HG03378 (cell line): ENCODE data around the gene CCDC78.

Experiments
- ATAC-seq: cut with Tn5 transposase; IDR thresholded peaks from one replicate; pipeline ENCODE4 v1.9.1; 2021; ENCODE audit warnings: mild to moderate bottlenecking, moderate library complexity; ENCODE audit not compliant: unreplicated experiment

CCDC78 gene

DNA sequence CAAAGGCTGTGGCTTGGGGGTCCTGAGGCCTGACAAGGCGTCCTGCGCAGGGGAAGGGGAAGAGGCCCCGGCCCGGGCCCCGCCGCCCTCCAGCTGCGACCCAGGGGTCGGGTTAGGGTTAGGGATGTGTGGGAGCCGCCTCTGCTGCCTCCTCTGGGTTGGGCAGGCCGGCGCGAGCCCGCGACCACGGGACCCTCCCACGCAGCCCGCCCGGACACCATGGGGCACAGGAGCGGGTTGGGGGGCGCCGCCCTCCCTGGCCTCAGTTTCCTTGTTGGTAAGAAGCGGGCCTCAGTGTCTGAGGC is 14.2 kb upstream of the CCDC78 start:
- peak; percentile 17 for ATAC-seq

DNA sequence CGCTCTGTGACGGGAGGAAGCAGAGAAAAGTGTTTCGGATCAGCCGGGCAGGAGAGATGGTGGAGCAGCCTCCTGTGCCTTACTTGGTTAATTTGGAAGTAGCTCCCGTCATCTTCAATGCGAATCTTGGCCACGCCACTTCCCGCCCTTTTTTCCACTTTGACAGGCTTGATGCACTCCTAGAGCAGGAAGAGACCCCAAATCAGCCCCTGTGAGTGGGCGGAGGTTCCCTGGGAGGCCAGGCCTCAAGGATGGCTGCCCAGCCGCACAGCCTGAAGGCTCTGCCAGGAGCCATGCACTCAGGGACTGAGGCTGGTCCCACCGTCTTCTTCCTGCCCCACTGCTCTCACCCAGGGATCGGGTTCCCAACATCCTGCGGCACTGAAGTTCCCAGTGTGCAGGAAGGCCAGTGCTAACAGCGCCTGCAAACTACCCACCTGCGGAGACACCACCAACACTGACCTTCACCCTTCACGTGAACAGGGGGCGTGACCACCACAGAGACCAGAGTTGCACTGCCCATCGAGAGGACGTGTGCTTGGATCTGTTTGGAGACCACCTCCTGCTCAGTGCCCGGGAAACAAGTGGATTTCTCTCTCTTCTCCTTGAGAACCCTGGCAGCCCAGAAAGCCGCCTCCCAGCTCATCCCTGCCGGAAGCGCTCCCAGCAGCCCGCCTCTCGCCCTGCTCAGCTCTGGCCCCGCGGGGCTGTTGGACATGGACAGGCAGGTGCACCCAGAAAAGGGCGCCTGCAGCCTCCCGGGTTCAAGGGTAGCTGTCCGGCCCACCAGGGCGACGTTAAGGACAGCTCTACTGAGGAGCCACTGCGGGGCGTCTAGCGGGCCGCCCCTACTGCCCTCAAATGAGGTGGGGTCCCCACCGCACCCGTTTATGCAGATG is 13.6 kb upstream of the CCDC78 start:
- ATAC-seq = no peak

DNA sequence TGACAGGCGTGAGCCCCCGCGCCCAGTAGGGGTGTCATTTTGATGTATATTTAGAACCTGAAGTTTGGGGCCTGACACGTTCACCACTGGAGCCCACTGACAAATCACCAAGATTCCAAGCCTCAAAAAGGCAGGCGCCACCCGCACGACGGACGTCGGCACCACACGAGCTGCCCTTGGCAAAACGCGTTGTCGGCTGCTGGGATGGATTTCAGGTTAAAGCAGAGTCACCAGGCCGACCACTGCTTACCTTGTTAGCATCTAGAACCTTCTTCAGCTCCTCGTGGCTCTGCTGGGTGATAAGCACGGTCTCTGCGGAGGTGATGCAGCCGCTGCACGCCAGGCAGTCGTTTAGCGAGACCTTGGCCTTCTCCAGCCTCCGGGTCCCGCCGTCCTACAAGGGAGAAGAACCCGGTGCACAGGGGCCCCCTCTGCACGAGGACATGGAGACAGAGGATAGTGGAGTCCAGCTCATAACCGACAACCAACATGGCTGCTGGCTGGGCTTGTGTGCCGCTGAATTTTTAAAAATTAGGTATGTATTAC is 10.8 kb upstream of the CCDC78 start:
- no peak for ATAC-seq

DNA sequence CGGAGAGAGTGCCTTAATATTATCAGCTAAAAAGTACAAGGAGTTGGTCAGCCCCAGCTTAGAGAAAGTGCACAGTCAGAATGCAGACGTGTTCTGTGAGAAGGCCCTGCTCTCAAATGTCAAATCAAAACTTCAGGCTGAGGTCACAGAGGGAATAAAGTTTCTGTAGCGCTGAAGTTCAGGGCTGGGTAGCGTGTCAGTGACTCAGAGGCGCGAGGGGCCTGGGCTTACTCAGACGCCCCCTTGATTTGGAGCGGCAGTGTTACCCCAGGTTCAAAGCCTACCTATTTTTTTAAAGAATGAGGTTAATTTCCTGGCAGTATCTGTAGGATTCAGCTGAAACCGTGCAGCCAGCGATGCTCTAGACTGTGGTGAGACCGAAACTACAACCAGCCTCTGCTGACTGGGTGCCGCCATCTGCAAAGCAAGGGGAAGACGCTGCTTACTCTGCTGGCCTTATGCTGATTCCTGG is 9.8 kb upstream of the CCDC78 start:
- ATAC-seq = no peak

GRCh38 chr16:734981-735881 is 9.0 kb upstream of the CCDC78 start:
- ATAC-seq = no peak

DNA sequence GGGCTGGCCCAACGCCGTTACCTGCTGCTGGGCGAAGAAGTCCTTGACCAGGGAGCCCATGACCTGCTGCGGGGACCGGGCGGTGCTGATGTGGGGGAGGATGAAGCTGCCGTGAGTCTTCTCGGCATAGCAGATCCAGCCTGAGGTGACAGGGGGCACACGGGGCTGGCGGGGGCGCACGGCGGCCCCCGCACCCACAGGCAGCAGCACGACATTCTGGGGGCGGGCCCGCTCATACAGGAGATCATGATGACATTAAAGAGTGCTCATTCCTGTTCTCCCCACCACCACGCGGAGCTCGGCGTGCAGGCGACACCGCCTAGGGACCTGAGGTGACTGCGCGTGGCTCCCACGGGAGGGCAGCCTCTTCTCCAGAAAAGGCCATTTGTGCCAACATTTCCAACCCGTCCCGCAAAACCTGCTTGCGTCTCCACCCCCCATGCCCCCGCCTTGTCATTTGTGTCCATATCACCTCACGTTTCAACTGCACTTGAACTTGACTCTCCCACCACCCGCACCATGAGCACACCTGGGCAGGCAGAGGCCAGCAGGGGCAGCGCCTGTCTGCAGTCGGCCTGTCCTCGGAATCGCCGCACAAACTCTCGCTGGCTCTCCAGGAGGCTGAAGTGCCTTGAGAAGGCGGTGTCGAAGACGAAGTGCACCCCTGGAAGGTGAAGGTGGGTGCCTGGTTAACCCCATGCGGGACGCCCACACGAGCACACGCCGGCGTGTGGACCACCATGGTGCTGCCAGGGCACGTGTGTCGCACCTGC is 8.2 kb upstream of the CCDC78 start:
- no peak for ATAC-seq

GRCh38 chr16:733382-734207 is 7.4 kb upstream of the CCDC78 start:
- no peak for ATAC-seq

GRCh38 chr16:732936-733335 is 6.7 kb upstream of the CCDC78 start:
- ATAC-seq = no peak

DNA sequence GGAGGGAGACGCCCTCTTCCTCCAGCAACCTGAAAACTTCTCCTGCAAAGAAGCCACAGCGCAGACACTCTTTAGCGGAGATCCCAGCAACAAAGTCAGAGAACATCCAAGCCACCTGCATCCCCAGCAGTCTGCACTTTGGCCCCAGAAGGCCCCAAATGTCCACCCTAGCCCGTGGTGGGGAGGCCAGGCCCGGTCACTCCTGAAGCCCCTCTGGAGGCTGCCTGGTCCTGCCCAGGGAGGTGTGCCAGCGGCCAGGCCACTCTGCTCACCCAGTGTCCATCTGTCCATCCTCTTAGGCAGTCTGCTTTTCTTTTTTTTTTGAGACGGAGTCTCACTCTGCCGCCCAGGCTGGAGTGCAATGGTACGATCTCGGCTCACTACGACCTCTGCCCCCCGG is 6.1 kb upstream of the CCDC78 start:
- ATAC-seq = no peak

DNA sequence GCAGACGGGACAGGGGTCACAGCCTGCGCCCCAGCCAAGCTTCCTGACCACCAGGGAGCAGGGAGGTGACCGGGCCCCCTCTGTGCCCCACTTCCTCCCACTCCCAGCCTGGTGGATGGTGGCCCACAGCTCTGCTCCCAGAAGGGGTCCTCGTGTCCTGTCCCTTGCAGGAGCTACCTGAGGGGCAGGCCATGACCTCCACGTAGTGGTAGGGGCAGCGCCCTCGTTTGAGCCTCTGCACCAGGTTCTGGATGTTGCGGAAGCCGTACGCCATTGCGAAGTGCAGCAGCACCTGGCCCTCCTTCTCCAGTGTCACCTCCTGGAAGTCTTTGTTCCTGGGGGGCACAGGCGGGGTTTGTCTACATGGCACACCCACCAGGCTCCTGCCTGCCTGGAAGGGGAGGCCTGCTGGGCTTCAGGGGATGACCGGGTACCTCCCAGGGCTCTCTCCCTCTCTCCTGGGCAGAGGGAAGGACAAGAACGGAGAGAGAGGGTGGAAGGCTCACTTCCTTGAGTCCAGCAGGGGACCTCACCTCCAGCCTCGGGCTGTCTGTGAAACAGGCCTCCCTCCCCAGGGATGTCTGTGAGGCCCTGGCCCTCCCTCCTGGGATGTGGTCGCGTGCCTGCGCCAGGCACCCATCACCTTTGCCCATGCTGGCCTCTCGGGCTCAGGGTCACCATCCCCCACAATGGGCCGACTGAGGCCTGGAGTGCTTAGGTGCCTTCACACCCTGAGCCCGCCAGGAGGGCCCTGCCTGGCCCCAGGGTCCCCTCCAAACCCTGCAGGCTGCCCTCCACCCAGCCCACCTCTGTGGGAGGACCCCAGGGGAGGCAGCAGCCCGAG is 4.6 kb upstream of the CCDC78 start:
- no peak for ATAC-seq

- ATAC-seq = no peak
Measured at GRCh38 chr16:729768-730665, 3.8 kb upstream of the CCDC78 start.

- ATAC-seq = no peak
Measured at GRCh38 chr16:728890-729744, 2.9 kb upstream of the CCDC78 start.

GRCh38 chr16:728131-728889 is 2.1 kb upstream of the CCDC78 start:
- no peak for ATAC-seq

DNA sequence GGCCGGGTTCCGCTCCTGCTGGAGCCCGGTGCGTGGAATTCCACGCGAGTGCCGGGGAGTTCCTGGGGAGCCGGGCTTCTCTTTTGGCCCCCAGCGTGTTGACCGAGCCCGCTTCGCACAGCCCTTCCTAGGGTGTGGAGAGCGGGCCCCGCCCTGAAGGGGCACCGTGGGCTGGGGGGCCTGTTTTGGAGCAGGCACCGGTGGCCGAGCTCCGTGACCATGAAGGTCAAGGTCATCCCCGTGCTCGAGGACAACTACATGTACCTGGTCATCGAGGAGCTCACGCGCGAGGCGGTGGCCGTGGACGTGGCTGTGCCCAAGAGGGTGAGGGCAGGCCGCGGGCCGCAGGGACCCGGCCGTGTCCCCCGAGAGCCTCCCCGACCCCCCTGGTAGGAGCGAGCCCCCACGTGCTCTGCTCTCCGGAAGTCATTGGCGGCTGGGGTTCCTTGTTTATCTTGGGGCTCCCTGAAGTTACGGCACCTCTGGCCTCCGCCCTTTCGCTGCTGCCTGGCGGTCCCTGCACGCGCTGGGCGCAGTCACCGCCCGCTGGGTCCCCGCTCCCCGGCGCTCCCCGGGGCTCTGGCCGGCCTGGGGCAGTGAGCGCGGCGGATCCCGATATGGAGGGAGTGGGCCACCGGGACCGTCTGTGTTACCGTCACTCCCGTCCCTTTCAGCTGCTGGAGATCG is 1.2 kb upstream of the CCDC78 start:
- ATAC-seq = no peak

- no peak for ATAC-seq
Measured at GRCh38 chr16:726188-726437, 130 bp downstream of the CCDC78 start.
